Activated naive CD4-positive, alpha-beta T cell treated with Interleukin-2 at 50 U/mL for 16 hours (primary cell): Measurements from ENCODE around the gene SUN2.

Experiments used
- DNase-seq: peaks from one replicate; pipeline ENCODE4 v3.0.0-alpha.2; 2020

SUN2 gene

DNA sequence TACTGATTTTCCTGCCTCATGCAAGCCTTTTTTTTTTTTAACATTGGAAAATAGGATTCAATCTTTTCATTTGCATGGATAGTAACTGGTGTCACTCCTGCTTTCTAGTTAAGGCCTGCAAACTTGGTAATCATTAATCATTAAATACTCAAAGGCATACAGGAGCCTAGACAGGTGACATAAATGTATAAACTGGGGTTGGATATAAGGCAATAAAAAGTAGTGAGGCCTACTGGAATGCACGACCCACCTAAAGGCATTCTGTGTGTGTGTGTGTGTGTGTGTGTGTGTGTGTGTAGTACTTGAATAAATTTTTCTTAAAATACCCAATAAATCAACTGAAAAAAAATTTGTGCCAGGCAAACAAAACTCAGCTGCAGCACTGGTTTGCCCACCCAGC is 66.1 kb downstream of the SUN2 start:
- no peak for DNase-seq

DNA sequence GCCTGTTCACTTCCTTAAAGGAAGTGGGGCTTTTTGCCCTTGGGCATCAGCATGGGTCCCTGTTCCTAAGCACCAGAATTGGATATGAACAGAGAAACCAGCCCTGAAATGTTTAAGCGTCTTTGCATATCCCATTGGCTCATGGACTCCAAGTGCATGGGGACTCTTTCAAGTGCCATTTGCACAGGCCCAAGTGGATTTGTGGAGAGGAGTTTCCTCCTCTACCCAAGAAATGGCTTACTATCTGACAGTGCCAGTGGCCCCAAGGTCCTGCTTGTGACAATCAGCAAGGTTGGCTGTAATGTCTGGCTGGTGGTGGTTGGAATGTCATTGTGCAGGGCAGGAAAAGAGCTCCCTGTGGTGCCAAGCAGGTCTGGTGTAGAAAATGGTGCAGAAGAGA is 70.0 kb downstream of the SUN2 start:
- no peak for DNase-seq

DNA sequence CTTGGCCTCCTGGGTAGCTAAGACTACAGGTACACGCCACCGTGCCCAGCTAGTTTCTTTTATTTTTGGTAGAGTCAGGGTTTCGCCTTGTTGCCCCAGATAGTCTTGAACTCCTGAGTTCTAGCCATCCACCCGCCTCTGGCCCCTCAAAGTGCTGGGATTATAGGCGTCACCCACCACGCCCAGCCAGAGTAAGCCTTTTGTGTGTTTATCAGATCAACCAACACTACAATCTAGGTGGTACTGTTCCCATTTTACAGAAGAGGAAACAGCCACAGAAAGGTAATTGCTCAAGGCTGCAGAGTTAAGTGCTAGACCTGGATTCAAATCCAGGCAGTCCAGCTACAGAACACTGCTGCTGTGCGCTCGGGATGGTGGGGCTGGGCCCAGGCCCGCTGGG is 70.9 kb downstream of the SUN2 start:
- DNase-seq: no peak
